Spleen (tissue), 7 donors: ENCODE results near the gene PROKR2.

Source experiments
- CTCF ChIP-seq, 11 experiments: fragments of 200-600 bp in 7 of 11; fragments of 450-650 bp in 4 of 11; sonication (generic) in 4 of 11; IDR thresholded peaks in 8 of 11; conservative IDR thresholded peaks in 3 of 11; 1 replicate in 7 of 11; 2 replicates in 4 of 11; pipeline versions ENCODE4 v1.4.0 to v1.8.0; 2016 to 2021; ENCODE audit warnings: antibody characterized with exemption in 11 of 11, inconsistent platforms in 4 of 11, mild to moderate bottlenecking in 1 of 11
- POLR2A ChIP-seq, 3 donors: fragments of 450-650 bp; IDR thresholded peaks; one replicate each; pipeline ENCODE4 v1.5.1; 2017; ENCODE audit warnings: antibody characterized with exemption in 3 of 3, mild to moderate bottlenecking in 1 of 3
- POLR2AphosphoS5 ChIP-seq, 3 donors: sonication (generic); formaldehyde crosslinking; IDR thresholded peaks; one replicate each; pipeline ENCODE4 v1.5.1; 2017; ENCODE audit warnings: antibody characterized with exemption in 3 of 3
- donor health status: DM: no; HTN: no; CAD: no; lungs with moderate emphysema.
- donor health status: DM: no; HTN: no; CAD: no.
- donor health status: DM: no; HTN: no; CAD: no.

- no peak for TF ChIP-seq CTCF (IDR thresholded peaks at IDR 0.05 in 8 of 11, conservative IDR thresholded peaks at IDR 0.05 in 3 of 11)
- TF ChIP-seq POLR2A (IDR thresholded peaks at IDR 0.05) = no peak
- no peak for TF ChIP-seq POLR2AphosphoS5 (IDR thresholded peaks at IDR 0.05)
These were observed 14.6 kb upstream of the PROKR2 start for GRCh38 chr20:5331340-5331739.
